IMR-90 (cell line): ENCODE data around the gene ZNF76. TPM values are rescaled to one million over a fixed set of nuclear protein-coding genes. Genes with fewer than 3 reads are reported as not detected.

Experiments
- ATAC-seq: fragments of 200-7000 bp; cut with Tn5 transposase; 2 replicates; pipeline ENCODE4 v1.9.1; 2020; ENCODE audit warnings: low read depth, mild to moderate bottlenecking, moderate library complexity
- BruUV-seq: library from RNA; stranded (reverse); fragments of 400-500 nt; replicated peaks from 2 replicates; lab custom pipeline; 2021; lab: Mats Ljungman, UMichigan
- CTCF ChIA-PET: fragments of 300-600 bp; formaldehyde crosslinking; extraction: SDS; loops from one replicate; lab custom pipeline; 2021; ENCODE audit warnings: antibody characterized with exemption; lab: Yijun Ruan, JAX
- POLR2A ChIA-PET: fragments of 300-600 bp; sonication (Branson Sonifier 250); formaldehyde crosslinking; loops from one replicate; lab custom pipeline; 2022; ENCODE audit warnings: antibody characterized with exemption; ENCODE audit not compliant: unreplicated experiment; lab: Charles Lee
- DNase-seq: peaks from one replicate; pipeline ENCODE4 v3.0.0; 2013
- H2AFZ ChIP-seq: replicated peaks from 2 replicates; pipeline ENCODE3; 2013; ENCODE audit warnings: low read length, mild to moderate bottlenecking; ENCODE audit not compliant: poor library complexity
- H2AK5ac ChIP-seq: 2 replicates; pipeline ENCODE4 v1.6.1; 2013; ENCODE audit warnings: low read depth, low read length, inconsistent platforms
- H2AK9ac ChIP-seq: replicated peaks from 2 replicates; pipeline ENCODE3; 2013; ENCODE audit warnings: mild to moderate bottlenecking, low read depth, low read length, moderate library complexity; ENCODE audit not compliant: poor library complexity
- H2BK120ac ChIP-seq: 2 replicates; pipeline ENCODE4 v1.6.1; 2013; ENCODE audit warnings: low read depth, low read length, inconsistent platforms
- H2BK15ac ChIP-seq: 3 replicates; pipeline ENCODE4 v1.6.1; 2013; ENCODE audit warnings: low read depth, low read length, inconsistent platforms
- H2BK20ac ChIP-seq: 2 replicates; pipeline ENCODE4 v1.6.1; 2013; ENCODE audit warnings: low read depth, mild to moderate bottlenecking, inconsistent platforms, low read length, moderate library complexity
- H2BK5ac ChIP-seq: 2 replicates; pipeline ENCODE4 v1.6.1; 2013; ENCODE audit warnings: mild to moderate bottlenecking, low read depth, low read length, inconsistent platforms; ENCODE audit not compliant: poor library complexity, severe bottlenecking
- H3K14ac ChIP-seq: replicated peaks from 2 replicates; pipeline ENCODE4 v1.6.1; 2013; ENCODE audit warnings: low read depth, low read length, inconsistent platforms
- H3K18ac ChIP-seq: 2 replicates; pipeline ENCODE4 v1.6.1; 2013; ENCODE audit warnings: low read depth, low read length, control low read depth
- H3K23ac ChIP-seq: 2 replicates; pipeline ENCODE4 v1.6.1; 2013; ENCODE audit warnings: low read depth, low read length, inconsistent platforms
- H3K27ac ChIP-seq: 2 replicates; pipeline ENCODE4 v1.5.1; 2013; ENCODE audit warnings: mild to moderate bottlenecking, control low read depth, low read length; ENCODE audit not compliant: insufficient read depth
- H3K27me3 ChIP-seq: 2 replicates; pipeline ENCODE4 v1.6.1; 2013; ENCODE audit warnings: low read length; ENCODE audit not compliant: control insufficient read depth, insufficient read depth
- H3K36me3 ChIP-seq: 2 replicates; pipeline ENCODE4 v1.6.1; 2013; ENCODE audit warnings: low read length, mixed read lengths; ENCODE audit not compliant: control insufficient read depth, insufficient read depth
- H3K4ac ChIP-seq: 2 replicates; pipeline ENCODE4 v1.6.1; 2013; ENCODE audit warnings: low read depth, low read length, inconsistent platforms
- H3K4me1 ChIP-seq: 2 replicates; pipeline ENCODE4 v1.6.1; 2013; ENCODE audit warnings: low read length, mixed read lengths; ENCODE audit not compliant: control insufficient read depth, insufficient read depth
- H3K4me2 ChIP-seq: 2 replicates; pipeline ENCODE4 v1.6.1; 2013; ENCODE audit warnings: low read depth, mild to moderate bottlenecking, control low read depth, low read length, moderate library complexity
- H3K4me3 ChIP-seq: 2 replicates; pipeline ENCODE4 v1.5.1; 2013; ENCODE audit warnings: low read depth, mild to moderate bottlenecking, control low read depth, low read length, moderate library complexity; ENCODE audit not compliant: insufficient read depth
- H3K56ac ChIP-seq: 2 replicates; pipeline ENCODE4 v1.6.1; 2013; ENCODE audit warnings: low read length, inconsistent platforms; ENCODE audit not compliant: insufficient read depth; ENCODE audit errors: extremely low read depth
- H3K79me1 ChIP-seq, 2 experiments: 2 replicates each; pipeline ENCODE4 v1.6.1; 2013; ENCODE audit warnings: low read length in 2 of 2, inconsistent platforms in 1 of 2, low read depth in 1 of 2
- H3K9ac ChIP-seq: 2 replicates; pipeline ENCODE4 v1.6.1; 2013; ENCODE audit warnings: low read depth, low read length, control low read depth
- H3K9me1 ChIP-seq: 2 replicates; pipeline ENCODE4 v1.6.1; 2013; ENCODE audit warnings: low read length, inconsistent platforms; ENCODE audit not compliant: insufficient read depth
- H3K9me3 ChIP-seq: 2 replicates; pipeline ENCODE4 v1.6.1; 2013; ENCODE audit warnings: low read length; ENCODE audit not compliant: control insufficient read depth, insufficient read depth
- H4K20me1 ChIP-seq: 2 replicates; pipeline ENCODE4 v1.6.1; 2013; ENCODE audit warnings: low read length, inconsistent platforms; ENCODE audit not compliant: insufficient read depth
- H4K5ac ChIP-seq: 2 replicates; pipeline ENCODE4 v1.6.1; 2013; ENCODE audit warnings: mild to moderate bottlenecking, low read depth, low read length, control low read depth
- H4K8ac ChIP-seq, 2 experiments: 2 replicates each; pipeline ENCODE4 v1.6.1; 2013; ENCODE audit warnings: low read depth in 2 of 2, low read length in 2 of 2, control low read depth in 1 of 2, inconsistent platforms in 1 of 2
- H4K91ac ChIP-seq: 2 replicates; pipeline ENCODE4 v1.6.1; 2013; ENCODE audit warnings: low read depth, low read length, inconsistent platforms; ENCODE audit not compliant: insufficient read depth
- CHD1 ChIP-seq: IDR thresholded peaks from 2 replicates; pipeline ENCODE4 v1.6.1; 2012; ENCODE audit warnings: low read depth, low read length, improper control_type of control experiment
- CTCF ChIP-seq: conservative IDR thresholded peaks from 2 replicates; pipeline ENCODE4 v1.5.1; 2012; ENCODE audit warnings: mild to moderate bottlenecking, low read depth, low read length, improper control_type of control experiment
- ELK1 ChIP-seq: fragments of 150-350 bp; IDR thresholded peaks from 2 replicates; pipeline ENCODE4 v1.6.1; 2016; ENCODE audit warnings: low read depth, mild to moderate bottlenecking, low read length, moderate library complexity, borderline replicate concordance
- FOS ChIP-seq: fragments of 150-350 bp; IDR thresholded peaks from 2 replicates; pipeline ENCODE4 v1.6.1; 2016; ENCODE audit warnings: low read depth, low read length
- MAZ ChIP-seq: IDR thresholded peaks from 2 replicates; pipeline ENCODE4 v1.6.1; 2012; ENCODE audit warnings: low read depth, mild to moderate bottlenecking, low read length, improper control_type of control experiment, moderate library complexity, borderline replicate concordance
- MXI1 ChIP-seq: IDR thresholded peaks from 2 replicates; pipeline ENCODE4 v1.6.1; 2012; ENCODE audit warnings: low read depth, mild to moderate bottlenecking, low read length, moderate library complexity, borderline replicate concordance
- SMC3 ChIP-seq: fragments of 150-350 bp; IDR thresholded peaks from 2 replicates; pipeline ENCODE4 v1.6.1; 2016; ENCODE audit warnings: low read depth, mild to moderate bottlenecking, antibody characterized with exemption, low read length, moderate library complexity
- USF2 ChIP-seq: fragments of 150-350 bp; IDR thresholded peaks from 2 replicates; pipeline ENCODE4 v1.6.1; 2017; ENCODE audit warnings: mild to moderate bottlenecking, antibody characterized with exemption, low read length, low read depth
- WGBS, 2 experiments: methylation state at CpG; one replicate each; pipeline versions ENCODE4 v1.1.5 to v1.1.7; 2013; ENCODE audit warnings: missing lambda C conversion rate in 2 of 2; ENCODE audit not compliant: insufficient read length in 1 of 2; ENCODE audit errors: extremely low coverage in 2 of 2; 5-methylcytosine and 5-hydroxymethylcytosine counted together
- dilution Hi-C: fragments of 300-500 bp; cut with HindIII; formaldehyde crosslinking; loops from one replicate; pipeline ENCODE4 v1.14.3; 2018; ENCODE audit warnings: low sequenced_read_pairs; ENCODE audit not compliant: unreplicated experiment
- in situ Hi-C: fragments of 300-500 bp; cut with MboI; formaldehyde crosslinking; loops from 3 replicates; pipeline ENCODE4 v1.14.3; 2019; ENCODE audit warnings: low sequenced_read_pairs, inconsistent platforms, mixed read lengths
- intact Hi-C: fragments of 100-400 bp; cut with micrococcal nuclease; formaldehyde crosslinking; loops from 2 replicates; pipeline ENCODE4 v1.10.0; 2022
- polyA plus RNA-seq, 3 experiments: library from polyadenylated mRNA; depleted of rRNA; stranded (reverse); fragments of >200 nt; gene quantifications; 2 replicates each; pipeline ENCODE4 v1.2.3, GENCODE V29; 2012; ENCODE audit warnings: low replicate concordance in 1 of 3
- total RNA-seq: library from RNA; depleted of rRNA; stranded (reverse); fragments of >200 nt; gene quantifications from 2 replicates; pipeline ENCODE4 v1.2.3, GENCODE V29; 2012

ZNF76 gene
- total and polyA plus RNA-seq, 2 of the 4 experiments (the other 2 are of a cell fraction), result 19.9 to 21.1 TPM

- Histone ChIP-seq H3K9me1 (peaks cover 5% of the 10 kb centered on the region; the same call in 1 of the 2 replicates), H3K36me3 (peaks cover 11% of the 10 kb centered on the region), H4K5ac (no peak overlapping the region), H3K27ac (no peak overlapping the region), H3K4ac (no peak overlapping the region), H3K4me3 (no peak overlapping the region), H3K79me1 (peaks cover 6 to 10% of the 10 kb centered on the region in 2 experiments; a peak in 2 of 4 replicates), H4K8ac (no peak overlapping the region), H3K14ac (no peak overlapping the region), H3K9me3 (no peaks in the 10 kb centered on the region), H4K91ac (no peak overlapping the region), H3K27me3 (no peaks in the 10 kb centered on the region), H2BK20ac (no peak overlapping the region), H3K56ac (no peak overlapping the region), H2BK15ac (no peak overlapping the region), H3K18ac (no peak overlapping the region), H2BK120ac (no peak overlapping the region), H2AK5ac (no peak overlapping the region), H2AFZ (no peak overlapping the region), H3K23ac (no peak overlapping the region), H2BK5ac (no peak overlapping the region), H3K9ac (no peak overlapping the region), H3K4me2 (no peak overlapping the region; the same call in 1 of the 2 replicates), H3K4me1 (peaks cover 13% of the 10 kb centered on the region), H2AK9ac (no peak overlapping the region), H4K20me1 (peaks cover 6% of the 10 kb centered on the region; the same call in 1 of the 2 replicates)
- ATAC-seq (peak; percentile 74), DNase-seq (peak; percentile 48)
- dilution Hi-C loops (no loop called here), in situ Hi-C loops (no loop called here), intact Hi-C loops (no loop called here)
- ChIA-PET POLR2A (interaction anchor here (0.7 kb wide), 1 partner anchor 23 kb away, joined by 3 read pairs; no protein-coding TSS in a partner anchor), CTCF (no interaction called here)
- no TSS peak for BruUV-seq
- TF ChIP-seq CHD1 (no peak), MAZ (no peak), USF2 (no peak), MXI1 (no peak), CTCF (no peak), SMC3 (no peak), FOS (no peak), ELK1 (no peak)
- WGBS, 2 experiments, result 0% methylated on average over 1 of the region's 4 CpGs; no CpG with 5 or more reads in 1 of the 2 experiments
These were observed 21.4 kb downstream of the ZNF76 start for GRCh38 chr6:35280903-35281302.
